SH-SY5Y (cell line): ENCODE data around the gene CLEC17A.
A peak's percentile ranks its signal among the peaks of the same experiment; 100 is the strongest.

ENCODE experiments used
- GATA2 ChIP-seq: IDR thresholded peaks from 2 replicates; pipeline ENCODE4 v1.6.1; 2011; ENCODE audit warnings: mild to moderate bottlenecking, low read depth, low read length
- GATA3 ChIP-seq: IDR thresholded peaks from 2 replicates; pipeline ENCODE4 v1.6.1; 2011; ENCODE audit warnings: low read depth, mild to moderate bottlenecking, low read length, moderate library complexity

- peak; percentile 92 for TF ChIP-seq GATA2
- TF ChIP-seq GATA3 = peak; percentile 61; the same call in 1 of the 2 replicates
These were observed 49.4 kb upstream of the CLEC17A start for GRCh38 chr19:14533450-14533849.
